Transverse colon (tissue), 4 donors: Measurements from ENCODE around the gene RAPGEF1.

ENCODE experiments used
- CTCF ChIP-seq, 5 experiments: fragments of 200-600 bp in 3 of 5; fragments of 450-650 bp in 2 of 5; sonication (generic) in 3 of 5; IDR thresholded peaks; 1 replicate in 2 of 5; 2 replicates in 3 of 5; pipeline ENCODE4 v1.5.1; 2016 to 2017; ENCODE audit warnings: antibody characterized with exemption in 5 of 5, inconsistent platforms in 3 of 5, mild to moderate bottlenecking in 2 of 5, moderate library complexity in 1 of 5
- EP300 ChIP-seq: sonication (generic); formaldehyde crosslinking; IDR thresholded peaks from one replicate; pipeline ENCODE4 v1.6.1; 2017; ENCODE audit warnings: antibody characterized with exemption, low read depth
- POLR2AphosphoS5 ChIP-seq, 3 donors: sonication (generic); formaldehyde crosslinking; IDR thresholded peaks; one replicate each; pipeline ENCODE4 v1.6.1; 2016; ENCODE audit warnings: antibody characterized with exemption in 3 of 3

DNA sequence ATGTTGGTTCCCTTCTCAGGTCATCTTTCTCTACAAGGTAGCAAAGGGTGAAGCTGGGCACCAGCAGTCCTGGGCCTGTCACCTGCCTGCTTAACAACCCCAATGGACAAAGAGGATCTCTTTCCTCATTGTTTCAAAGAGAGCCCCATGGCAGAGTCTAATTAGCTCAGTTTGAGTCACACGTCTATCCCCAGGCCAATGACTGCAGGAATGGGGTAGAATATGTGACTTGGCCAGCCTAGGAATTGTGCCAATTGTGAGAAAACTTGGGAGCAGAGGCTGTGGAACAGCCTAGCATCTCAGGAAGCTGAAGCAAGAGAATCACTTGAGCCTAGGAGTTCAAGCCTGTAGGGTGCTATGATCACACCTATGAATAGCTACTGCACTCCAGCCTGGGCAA is 3.6 kb upstream of the RAPGEF1 start:
- TF ChIP-seq EP300 (no peak), CTCF (IDR thresholded peaks at IDR 0.05) (no peak), POLR2AphosphoS5 (IDR thresholded peaks at IDR 0.05) (no peak)
